Islet of Langerhans (tissue), 1 donor: Measurements from ENCODE around the gene MAPK6.

Experiments
- FAIRE-seq: peaks from one replicate; lab custom pipeline; 2011; peaks lifted over from hg19 to GRCh38; lab: Jason Lieb, UNC

MAPK6 gene

GRCh38 chr15:52103217-52104207, 84.5 kb downstream of the MAPK6 start:
- FAIRE-seq = peak; percentile 53

- no peak for FAIRE-seq
Observed at GRCh38 chr15:52104532-52105004, 85.5 kb downstream of the MAPK6 start.

- no peak for FAIRE-seq
Observed at GRCh38 chr15:52105846-52106245, 86.8 kb downstream of the MAPK6 start.

- no peak for FAIRE-seq
Observed at GRCh38 chr15:52106641-52107040, 87.6 kb downstream of the MAPK6 start.

GRCh38 chr15:52107238-52107637, 88.2 kb downstream of the MAPK6 start:
- no peak for FAIRE-seq

- no peak for FAIRE-seq
Observed at GRCh38 chr15:52109559-52110451, 90.8 kb downstream of the MAPK6 start.

GRCh38 chr15:52111517-52112202, 92.6 kb downstream of the MAPK6 start:
- no peak for FAIRE-seq

- FAIRE-seq = no peak
Observed at GRCh38 chr15:52112203-52112750, 93.3 kb downstream of the MAPK6 start.

GRCh38 chr15:52113235-52113634, 94.2 kb downstream of the MAPK6 start:
- FAIRE-seq = no peak

GRCh38 chr15:52113708-52114107, 94.7 kb downstream of the MAPK6 start:
- FAIRE-seq = no peak

- no peak for FAIRE-seq
Observed at GRCh38 chr15:52114261-52115055, 95.4 kb downstream of the MAPK6 start.

GRCh38 chr15:52115598-52116427, 96.8 kb downstream of the MAPK6 start:
- no peak for FAIRE-seq
